IMR-90 (cell line): ENCODE data around the gene HES4. TPM values are rescaled to one million over a fixed set of nuclear protein-coding genes. Genes with fewer than 3 reads are reported as not detected.

Experiments
- ATAC-seq: fragments of 200-7000 bp; cut with Tn5 transposase; 2 replicates; pipeline ENCODE4 v1.9.1; 2020; ENCODE audit warnings: low read depth, mild to moderate bottlenecking, moderate library complexity
- BruUV-seq: library from RNA; stranded (reverse); fragments of 400-500 nt; replicated peaks from 2 replicates; lab custom pipeline; 2021; lab: Mats Ljungman, UMichigan
- CTCF ChIA-PET: fragments of 300-600 bp; formaldehyde crosslinking; extraction: SDS; loops from one replicate; lab custom pipeline; 2021; ENCODE audit warnings: antibody characterized with exemption; lab: Yijun Ruan, JAX
- POLR2A ChIA-PET: fragments of 300-600 bp; sonication (Branson Sonifier 250); formaldehyde crosslinking; loops from one replicate; lab custom pipeline; 2022; ENCODE audit warnings: antibody characterized with exemption; ENCODE audit not compliant: unreplicated experiment; lab: Charles Lee
- DNase-seq: peaks from one replicate; pipeline ENCODE4 v3.0.0; 2013
- H2AFZ ChIP-seq: replicated peaks from 2 replicates; pipeline ENCODE3; 2013; ENCODE audit warnings: low read length, mild to moderate bottlenecking; ENCODE audit not compliant: poor library complexity
- H2AK5ac ChIP-seq: 2 replicates; pipeline ENCODE4 v1.6.1; 2013; ENCODE audit warnings: low read depth, low read length, inconsistent platforms
- H2AK9ac ChIP-seq: replicated peaks from 2 replicates; pipeline ENCODE3; 2013; ENCODE audit warnings: mild to moderate bottlenecking, low read depth, low read length, moderate library complexity; ENCODE audit not compliant: poor library complexity
- H2BK120ac ChIP-seq: 2 replicates; pipeline ENCODE4 v1.6.1; 2013; ENCODE audit warnings: low read depth, low read length, inconsistent platforms
- H2BK15ac ChIP-seq: 3 replicates; pipeline ENCODE4 v1.6.1; 2013; ENCODE audit warnings: low read depth, low read length, inconsistent platforms
- H2BK20ac ChIP-seq: 2 replicates; pipeline ENCODE4 v1.6.1; 2013; ENCODE audit warnings: low read depth, mild to moderate bottlenecking, inconsistent platforms, low read length, moderate library complexity
- H2BK5ac ChIP-seq: 2 replicates; pipeline ENCODE4 v1.6.1; 2013; ENCODE audit warnings: mild to moderate bottlenecking, low read depth, low read length, inconsistent platforms; ENCODE audit not compliant: poor library complexity, severe bottlenecking
- H3K14ac ChIP-seq: replicated peaks from 2 replicates; pipeline ENCODE4 v1.6.1; 2013; ENCODE audit warnings: low read depth, low read length, inconsistent platforms
- H3K18ac ChIP-seq: 2 replicates; pipeline ENCODE4 v1.6.1; 2013; ENCODE audit warnings: low read depth, low read length, control low read depth
- H3K23ac ChIP-seq: 2 replicates; pipeline ENCODE4 v1.6.1; 2013; ENCODE audit warnings: low read depth, low read length, inconsistent platforms
- H3K27ac ChIP-seq: 2 replicates; pipeline ENCODE4 v1.5.1; 2013; ENCODE audit warnings: mild to moderate bottlenecking, control low read depth, low read length; ENCODE audit not compliant: insufficient read depth
- H3K27me3 ChIP-seq: 2 replicates; pipeline ENCODE4 v1.6.1; 2013; ENCODE audit warnings: low read length; ENCODE audit not compliant: control insufficient read depth, insufficient read depth
- H3K36me3 ChIP-seq: 2 replicates; pipeline ENCODE4 v1.6.1; 2013; ENCODE audit warnings: low read length, mixed read lengths; ENCODE audit not compliant: control insufficient read depth, insufficient read depth
- H3K4ac ChIP-seq: 2 replicates; pipeline ENCODE4 v1.6.1; 2013; ENCODE audit warnings: low read depth, low read length, inconsistent platforms
- H3K4me1 ChIP-seq: 2 replicates; pipeline ENCODE4 v1.6.1; 2013; ENCODE audit warnings: low read length, mixed read lengths; ENCODE audit not compliant: control insufficient read depth, insufficient read depth
- H3K4me2 ChIP-seq: 2 replicates; pipeline ENCODE4 v1.6.1; 2013; ENCODE audit warnings: low read depth, mild to moderate bottlenecking, control low read depth, low read length, moderate library complexity
- H3K4me3 ChIP-seq: 2 replicates; pipeline ENCODE4 v1.5.1; 2013; ENCODE audit warnings: low read depth, mild to moderate bottlenecking, control low read depth, low read length, moderate library complexity; ENCODE audit not compliant: insufficient read depth
- H3K56ac ChIP-seq: 2 replicates; pipeline ENCODE4 v1.6.1; 2013; ENCODE audit warnings: low read length, inconsistent platforms; ENCODE audit not compliant: insufficient read depth; ENCODE audit errors: extremely low read depth
- H3K79me1 ChIP-seq, 2 experiments: 2 replicates each; pipeline ENCODE4 v1.6.1; 2013; ENCODE audit warnings: low read length in 2 of 2, inconsistent platforms in 1 of 2, low read depth in 1 of 2
- H3K9ac ChIP-seq: 2 replicates; pipeline ENCODE4 v1.6.1; 2013; ENCODE audit warnings: low read depth, low read length, control low read depth
- H3K9me1 ChIP-seq: 2 replicates; pipeline ENCODE4 v1.6.1; 2013; ENCODE audit warnings: low read length, inconsistent platforms; ENCODE audit not compliant: insufficient read depth
- H3K9me3 ChIP-seq: 2 replicates; pipeline ENCODE4 v1.6.1; 2013; ENCODE audit warnings: low read length; ENCODE audit not compliant: control insufficient read depth, insufficient read depth
- H4K20me1 ChIP-seq: 2 replicates; pipeline ENCODE4 v1.6.1; 2013; ENCODE audit warnings: low read length, inconsistent platforms; ENCODE audit not compliant: insufficient read depth
- H4K5ac ChIP-seq: 2 replicates; pipeline ENCODE4 v1.6.1; 2013; ENCODE audit warnings: mild to moderate bottlenecking, low read depth, low read length, control low read depth
- H4K8ac ChIP-seq, 2 experiments: 2 replicates each; pipeline ENCODE4 v1.6.1; 2013; ENCODE audit warnings: low read depth in 2 of 2, low read length in 2 of 2, control low read depth in 1 of 2, inconsistent platforms in 1 of 2
- H4K91ac ChIP-seq: 2 replicates; pipeline ENCODE4 v1.6.1; 2013; ENCODE audit warnings: low read depth, low read length, inconsistent platforms; ENCODE audit not compliant: insufficient read depth
- BHLHE40 ChIP-seq: fragments of 150-350 bp; IDR thresholded peaks from 2 replicates; pipeline ENCODE4 v1.6.1; 2016; ENCODE audit warnings: mild to moderate bottlenecking, low read depth, low read length
- CEBPB ChIP-seq: IDR thresholded peaks from 2 replicates; pipeline ENCODE4 v1.6.1; 2012; ENCODE audit warnings: low read depth, low read length, improper control_type of control experiment
- CHD1 ChIP-seq: IDR thresholded peaks from 2 replicates; pipeline ENCODE4 v1.6.1; 2012; ENCODE audit warnings: low read depth, low read length, improper control_type of control experiment
- FOS ChIP-seq: fragments of 150-350 bp; IDR thresholded peaks from 2 replicates; pipeline ENCODE4 v1.6.1; 2016; ENCODE audit warnings: low read depth, low read length
- MAFK ChIP-seq: IDR thresholded peaks from 2 replicates; pipeline ENCODE4 v1.6.1; 2012; ENCODE audit warnings: low read depth, low read length, improper control_type of control experiment
- MAZ ChIP-seq: IDR thresholded peaks from 2 replicates; pipeline ENCODE4 v1.6.1; 2012; ENCODE audit warnings: low read depth, mild to moderate bottlenecking, low read length, improper control_type of control experiment, moderate library complexity, borderline replicate concordance
- MXI1 ChIP-seq: IDR thresholded peaks from 2 replicates; pipeline ENCODE4 v1.6.1; 2012; ENCODE audit warnings: low read depth, mild to moderate bottlenecking, low read length, moderate library complexity, borderline replicate concordance
- NFE2L2 ChIP-seq: fragments of 150-350 bp; IDR thresholded peaks from 2 replicates; pipeline ENCODE4 v1.6.1; 2016; ENCODE audit warnings: low read depth, mild to moderate bottlenecking, low read length
- POLR2A ChIP-seq: IDR thresholded peaks from 2 replicates; pipeline ENCODE4 v1.6.1; 2012; ENCODE audit warnings: mild to moderate bottlenecking, low read depth, low read length
- RAD21 ChIP-seq: IDR thresholded peaks from 2 replicates; pipeline ENCODE4 v1.6.1; 2012; ENCODE audit warnings: low read length, improper control_type of control experiment
- RCOR1 ChIP-seq: IDR thresholded peaks from 2 replicates; pipeline ENCODE4 v1.6.1; 2012; ENCODE audit warnings: mild to moderate bottlenecking, low read length, improper control_type of control experiment; ENCODE audit not compliant: insufficient replicate concordance
- RFX5 ChIP-seq: IDR thresholded peaks from 2 replicates; pipeline ENCODE4 v1.8.0; 2012; ENCODE audit warnings: low read depth, mild to moderate bottlenecking, low read length, moderate library complexity
- SMC3 ChIP-seq: fragments of 150-350 bp; IDR thresholded peaks from 2 replicates; pipeline ENCODE4 v1.6.1; 2016; ENCODE audit warnings: low read depth, mild to moderate bottlenecking, antibody characterized with exemption, low read length, moderate library complexity
- whole genome bisulfite sequencing, 2 experiments: methylation state at CpG; one replicate each; pipeline versions ENCODE4 v1.1.5 to v1.1.7; 2013; ENCODE audit warnings: missing lambda C conversion rate in 2 of 2; ENCODE audit not compliant: insufficient read length in 1 of 2; ENCODE audit errors: extremely low coverage in 2 of 2; 5-methylcytosine and 5-hydroxymethylcytosine counted together
- dilution Hi-C: fragments of 300-500 bp; cut with HindIII; formaldehyde crosslinking; loops from one replicate; pipeline ENCODE4 v1.14.3; 2018; ENCODE audit warnings: low sequenced_read_pairs; ENCODE audit not compliant: unreplicated experiment
- in situ Hi-C: fragments of 300-500 bp; cut with MboI; formaldehyde crosslinking; loops from 3 replicates; pipeline ENCODE4 v1.14.3; 2019; ENCODE audit warnings: low sequenced_read_pairs, inconsistent platforms, mixed read lengths
- intact Hi-C: fragments of 100-400 bp; cut with micrococcal nuclease; formaldehyde crosslinking; loops from 2 replicates; pipeline ENCODE4 v1.10.0; 2022
- polyA plus RNA-seq, 3 experiments: library from polyadenylated mRNA; depleted of rRNA; stranded (reverse); fragments of >200 nt; gene quantifications; 2 replicates each; pipeline ENCODE4 v1.2.3, GENCODE V29; 2012; ENCODE audit warnings: low replicate concordance in 1 of 3
- total RNA-seq: library from RNA; depleted of rRNA; stranded (reverse); fragments of >200 nt; gene quantifications from 2 replicates; pipeline ENCODE4 v1.2.3, GENCODE V29; 2012
- TF ChIP-seq, protein P1 (sequence below): conservative IDR thresholded peaks from 2 replicates; pipeline ENCODE4 v1.5.1; 2012; ENCODE audit warnings: mild to moderate bottlenecking, low read depth, low read length, improper control_type of control experiment
- TF ChIP-seq, protein P2 (sequence below): fragments of 150-350 bp; IDR thresholded peaks from 2 replicates; pipeline ENCODE4 v1.6.1; 2016; ENCODE audit warnings: low read depth, mild to moderate bottlenecking, low read length, moderate library complexity, borderline replicate concordance
- TF ChIP-seq, protein P3 (sequence below): fragments of 150-350 bp; IDR thresholded peaks from 2 replicates; pipeline ENCODE4 v1.6.1; 2017; ENCODE audit warnings: mild to moderate bottlenecking, antibody characterized with exemption, low read length, low read depth

Gene HES4
- total and polyA plus RNA-seq, 2 of the 4 experiments (the other 2 are of a cell fraction): 1.4 to 11.7 TPM

GRCh38 chr1:985126-985525 lies 14.8 kb downstream of the HES4 start:
- H3K4me1 ChIP-seq: no peaks in the 10 kb centered on the region
- no peak overlapping the region for H3K4ac ChIP-seq
- no peak overlapping the region for H3K4me3 ChIP-seq
- ATAC-seq (no peak), DNase-seq (no peak)
- no peaks in the 10 kb centered on the region for H3K9me3 ChIP-seq
- H4K91ac ChIP-seq: no peak overlapping the region
- no peak overlapping the region for H3K9ac ChIP-seq
- BruUV-seq: no TSS peak
- H2BK5ac ChIP-seq: no peak overlapping the region
- H4K8ac ChIP-seq: no peak overlapping the region
- H3K79me1 ChIP-seq: no peaks in the 10 kb centered on the region
- H2AFZ ChIP-seq: no peak overlapping the region
- in situ Hi-C loops (no loop called here), intact Hi-C loops (no loop called here), dilution Hi-C loops (no loop called here)
- no peaks in the 10 kb centered on the region for H3K9me1 ChIP-seq
- H2BK15ac ChIP-seq: no peak overlapping the region
- ChIA-PET POLR2A (no interaction called here), CTCF (interaction anchor here (0.8 to 1.5 kb wide), 5 partner anchors 10 to 78 kb away, joined by 3 to 9 read pairs (median 4); no protein-coding TSS in a partner anchor)
- H3K14ac ChIP-seq: no peak overlapping the region
- H3K4me2 ChIP-seq: no peak overlapping the region
- 67% methylated on average over 4 of the region's 13 CpGs; no CpG with 5 or more reads in 1 of the 2 experiments for WGBS, 2 experiments
- no peak overlapping the region for H2AK5ac ChIP-seq
- TF ChIP-seq FOS (no peak), CHD1 (no peak), RFX5 (no peak), BHLHE40 (no peak), RAD21 (no peak), MAZ (no peak), RCOR1 (no peak), NFE2L2 (no peak), SMC3 (no peak), MAFK (no peak), POLR2A (no peak; the same call in 1 of the 2 replicates), MXI1 (no peak), CEBPB (no peak)
- TF ChIP-seq, protein P1, sequence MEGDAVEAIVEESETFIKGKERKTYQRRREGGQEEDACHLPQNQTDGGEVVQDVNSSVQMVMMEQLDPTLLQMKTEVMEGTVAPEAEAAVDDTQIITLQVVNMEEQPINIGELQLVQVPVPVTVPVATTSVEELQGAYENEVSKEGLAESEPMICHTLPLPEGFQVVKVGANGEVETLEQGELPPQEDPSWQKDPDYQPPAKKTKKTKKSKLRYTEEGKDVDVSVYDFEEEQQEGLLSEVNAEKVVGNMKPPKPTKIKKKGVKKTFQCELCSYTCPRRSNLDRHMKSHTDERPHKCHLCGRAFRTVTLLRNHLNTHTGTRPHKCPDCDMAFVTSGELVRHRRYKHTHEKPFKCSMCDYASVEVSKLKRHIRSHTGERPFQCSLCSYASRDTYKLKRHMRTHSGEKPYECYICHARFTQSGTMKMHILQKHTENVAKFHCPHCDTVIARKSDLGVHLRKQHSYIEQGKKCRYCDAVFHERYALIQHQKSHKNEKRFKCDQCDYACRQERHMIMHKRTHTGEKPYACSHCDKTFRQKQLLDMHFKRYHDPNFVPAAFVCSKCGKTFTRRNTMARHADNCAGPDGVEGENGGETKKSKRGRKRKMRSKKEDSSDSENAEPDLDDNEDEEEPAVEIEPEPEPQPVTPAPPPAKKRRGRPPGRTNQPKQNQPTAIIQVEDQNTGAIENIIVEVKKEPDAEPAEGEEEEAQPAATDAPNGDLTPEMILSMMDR: no peak
- TF ChIP-seq, protein P2, sequence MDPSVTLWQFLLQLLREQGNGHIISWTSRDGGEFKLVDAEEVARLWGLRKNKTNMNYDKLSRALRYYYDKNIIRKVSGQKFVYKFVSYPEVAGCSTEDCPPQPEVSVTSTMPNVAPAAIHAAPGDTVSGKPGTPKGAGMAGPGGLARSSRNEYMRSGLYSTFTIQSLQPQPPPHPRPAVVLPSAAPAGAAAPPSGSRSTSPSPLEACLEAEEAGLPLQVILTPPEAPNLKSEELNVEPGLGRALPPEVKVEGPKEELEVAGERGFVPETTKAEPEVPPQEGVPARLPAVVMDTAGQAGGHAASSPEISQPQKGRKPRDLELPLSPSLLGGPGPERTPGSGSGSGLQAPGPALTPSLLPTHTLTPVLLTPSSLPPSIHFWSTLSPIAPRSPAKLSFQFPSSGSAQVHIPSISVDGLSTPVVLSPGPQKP: no peak
- TF ChIP-seq, protein P3, sequence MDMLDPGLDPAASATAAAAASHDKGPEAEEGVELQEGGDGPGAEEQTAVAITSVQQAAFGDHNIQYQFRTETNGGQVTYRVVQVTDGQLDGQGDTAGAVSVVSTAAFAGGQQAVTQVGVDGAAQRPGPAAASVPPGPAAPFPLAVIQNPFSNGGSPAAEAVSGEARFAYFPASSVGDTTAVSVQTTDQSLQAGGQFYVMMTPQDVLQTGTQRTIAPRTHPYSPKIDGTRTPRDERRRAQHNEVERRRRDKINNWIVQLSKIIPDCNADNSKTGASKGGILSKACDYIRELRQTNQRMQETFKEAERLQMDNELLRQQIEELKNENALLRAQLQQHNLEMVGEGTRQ: no peak
- no peak overlapping the region for H3K27ac ChIP-seq
- no peak overlapping the region for H2BK20ac ChIP-seq
- H3K27me3 ChIP-seq: peaks cover 5% of the 10 kb centered on the region; the same call in 1 of the 2 replicates
- H2AK9ac ChIP-seq: no peak overlapping the region
- no peak overlapping the region for H3K56ac ChIP-seq
- no peak overlapping the region for H4K5ac ChIP-seq
- no peak overlapping the region for H2BK120ac ChIP-seq
- H3K23ac ChIP-seq: no peak overlapping the region
- no peaks in the 10 kb centered on the region; the same call in 1 of the 2 replicates for H4K20me1 ChIP-seq
- H3K18ac ChIP-seq: no peak overlapping the region
- no peaks in the 10 kb centered on the region for H3K36me3 ChIP-seq
